OCI-LY7 (cell line): ENCODE results near the gene GSC2.

Source experiments
- CTCF ChIP-seq: fragments of 200-600 bp; sonication (generic); conservative IDR thresholded peaks from 2 replicates; pipeline ENCODE4 v1.5.1; 2014; ENCODE audit warnings: mild to moderate bottlenecking, antibody characterized with exemption, low read length, moderate library complexity, mixed read lengths
- EZH2phosphoT487 ChIP-seq: fragments of 200-600 bp; sonication (generic); IDR thresholded peaks from 2 replicates; pipeline ENCODE4 v1.6.1; 2018; ENCODE audit warnings: low read depth, borderline replicate concordance, mild to moderate bottlenecking, mixed run types, antibody characterized with exemption, low read length, moderate library complexity, mixed read lengths

- TF ChIP-seq CTCF: no peak
- no peak for TF ChIP-seq EZH2phosphoT487
Measured at GRCh38 chr22:19149047-19149883, 827 bp downstream of the GSC2 start.
